GDM1 (cell line): ENCODE data around the gene YBX2.

Experiments
- DNase-seq: peaks from one replicate; lab custom pipeline; 2025; lab: John Stamatoyannopoulos, UW

YBX2 gene

DNA sequence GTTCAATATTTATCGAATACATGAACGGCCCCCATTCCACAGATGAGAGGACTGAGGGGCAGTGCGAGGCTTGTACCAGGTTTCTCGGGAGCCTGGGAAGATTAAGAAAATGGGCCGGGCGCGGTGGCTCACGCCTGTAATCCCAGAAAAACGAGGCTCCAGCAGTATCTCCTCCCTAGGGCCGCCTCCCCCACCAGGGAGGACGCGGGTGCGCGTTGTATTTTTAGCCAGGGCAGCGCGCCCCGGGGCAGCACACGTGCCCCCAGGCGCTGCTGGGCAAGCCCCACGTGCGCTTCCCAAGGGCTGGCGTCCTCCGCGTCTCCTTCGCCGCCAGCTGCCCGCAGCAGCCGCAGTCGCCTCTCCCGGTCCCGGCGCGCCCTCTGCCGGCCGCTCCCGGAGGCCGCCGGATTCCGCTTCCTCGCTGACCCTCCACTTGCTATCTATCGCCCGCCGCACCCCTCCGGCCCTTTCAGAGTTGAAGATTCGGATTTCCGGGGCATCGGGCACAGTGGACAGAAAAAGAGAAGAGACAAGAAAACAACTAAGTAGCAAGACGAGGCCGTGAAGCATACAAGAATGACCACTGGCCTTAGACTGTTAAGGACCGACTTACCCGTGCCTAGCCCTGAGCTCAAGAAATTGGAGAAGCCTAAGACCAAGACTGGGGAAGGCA lies 1.9 kb upstream of the YBX2 start:
- DNase-seq = peak; percentile 66

DNA sequence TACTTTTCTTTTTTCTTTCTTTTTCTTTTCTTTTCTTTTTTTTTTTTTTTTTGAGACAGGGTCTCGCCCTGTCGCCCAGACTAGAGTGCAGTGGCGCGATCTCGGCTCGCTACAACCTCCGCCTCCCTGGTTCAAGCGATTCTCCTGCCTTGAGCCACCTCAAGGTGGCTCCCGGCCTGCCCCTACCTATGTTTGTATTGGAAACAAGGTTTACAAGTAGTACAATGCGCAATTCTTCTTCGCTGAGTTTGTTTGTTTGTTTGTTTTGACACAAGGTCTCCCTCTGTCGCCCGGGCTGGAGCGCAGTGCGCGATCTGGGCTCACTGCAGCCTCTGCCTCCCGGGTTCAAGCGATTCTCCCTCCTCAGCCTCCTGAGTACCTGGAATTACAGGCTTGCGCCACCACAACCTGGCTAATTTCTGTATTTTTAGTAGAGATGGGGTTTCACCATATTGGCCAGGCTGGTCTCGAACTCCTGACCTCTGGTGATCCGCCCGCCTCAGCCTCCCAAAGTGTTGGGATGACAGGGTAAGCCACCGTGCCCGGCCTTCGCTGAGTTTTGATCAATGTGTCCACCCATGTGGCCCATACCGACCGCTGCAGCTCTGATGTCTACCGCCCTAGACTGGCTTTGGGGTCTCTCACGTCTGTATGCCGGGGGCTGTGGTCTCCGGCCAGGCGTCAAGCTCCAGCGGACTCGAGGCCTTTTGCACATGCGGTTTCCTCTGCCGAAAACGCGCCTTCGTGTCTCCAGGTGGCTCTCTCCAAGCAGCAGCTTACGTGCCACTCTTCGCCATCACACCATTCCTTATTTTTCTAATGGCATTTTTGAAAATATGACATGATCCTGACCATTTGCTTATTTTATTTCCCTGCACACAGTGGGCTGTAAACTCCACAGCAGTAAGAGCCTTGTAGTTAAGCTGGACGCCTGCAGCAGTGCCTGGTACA lies 1.1 kb upstream of the YBX2 start:
- DNase-seq = no peak

DNA sequence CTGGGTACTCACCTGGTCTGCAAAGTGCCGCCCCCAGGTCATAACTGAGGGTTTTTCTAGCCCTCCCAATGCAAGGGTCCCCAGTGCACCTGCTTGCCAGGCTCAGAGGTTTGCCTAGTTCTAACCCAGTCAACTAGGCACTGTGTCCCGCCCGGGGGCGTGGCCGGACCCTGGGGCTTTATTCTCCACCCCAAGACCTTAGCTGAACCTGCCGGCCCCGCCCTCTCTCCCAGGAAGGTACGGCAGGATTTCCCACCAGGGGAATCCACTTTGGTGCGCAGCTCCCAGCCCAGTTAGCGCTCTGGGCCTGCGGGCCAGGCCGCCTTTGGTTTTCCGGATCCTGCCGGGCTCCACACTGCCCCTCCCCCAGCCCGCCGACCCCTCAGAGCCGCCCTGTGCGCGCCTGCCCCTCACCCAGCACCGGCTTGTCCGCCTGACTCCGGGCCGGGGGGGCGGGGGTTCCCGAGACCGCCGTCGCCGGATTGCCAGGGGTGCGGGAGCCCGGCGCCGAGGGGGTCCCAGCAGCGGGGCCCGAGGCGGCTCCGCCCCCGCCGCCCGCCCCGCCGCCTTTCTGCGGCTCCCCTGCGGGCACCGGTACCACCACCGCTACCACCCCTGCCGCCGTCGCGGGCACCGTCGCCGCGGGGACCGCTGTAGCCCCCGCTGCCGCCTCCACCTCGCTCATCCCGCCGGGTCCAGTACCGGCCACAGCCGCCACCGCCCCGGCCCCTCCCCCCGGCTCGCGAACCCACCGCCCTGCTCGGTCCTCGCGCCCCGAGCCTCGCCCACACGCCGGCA lies 424 bp downstream of the YBX2 start:
- no peak for DNase-seq

DNA sequence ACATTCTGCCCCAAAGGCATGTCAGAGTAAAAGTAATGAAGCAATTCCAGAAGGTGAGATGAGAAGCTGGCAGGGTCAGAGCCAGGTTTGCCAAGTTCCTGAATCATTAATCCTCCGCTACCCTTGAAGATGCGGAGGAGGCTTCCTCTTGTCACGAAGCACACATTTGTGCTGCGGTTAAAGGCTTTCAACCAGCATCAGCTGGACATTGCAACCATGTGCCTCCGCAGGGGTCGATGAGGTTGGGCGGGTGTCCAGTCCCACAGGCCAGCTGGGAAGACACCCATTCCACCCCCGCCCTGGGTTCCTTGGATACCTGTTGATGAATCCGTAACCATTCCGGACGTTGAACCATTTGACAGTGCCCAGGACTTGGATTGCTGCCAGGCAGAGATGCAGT lies 1.3 kb downstream of the YBX2 start:
- no peak for DNase-seq

DNA sequence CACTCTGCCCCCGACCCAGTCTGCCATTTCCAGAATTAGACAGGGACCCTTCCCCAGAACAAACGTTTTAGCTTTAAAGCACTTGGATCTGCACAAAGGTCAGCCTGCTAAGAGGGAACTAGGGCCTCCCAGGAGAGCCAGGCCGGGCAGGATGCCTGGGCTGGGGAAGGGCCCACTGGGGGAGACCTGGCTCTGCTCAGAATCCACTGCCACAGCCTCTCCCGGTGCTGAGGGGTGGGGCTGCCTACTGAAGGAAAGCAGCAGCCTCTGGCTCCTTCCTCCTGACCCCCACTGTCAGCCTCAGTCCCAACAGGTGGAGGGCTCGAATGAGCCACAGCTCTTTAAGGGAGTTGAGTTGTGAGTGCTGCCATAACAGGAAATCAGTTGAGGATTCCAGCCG lies 1.7 kb downstream of the YBX2 start:
- no peak for DNase-seq

DNA sequence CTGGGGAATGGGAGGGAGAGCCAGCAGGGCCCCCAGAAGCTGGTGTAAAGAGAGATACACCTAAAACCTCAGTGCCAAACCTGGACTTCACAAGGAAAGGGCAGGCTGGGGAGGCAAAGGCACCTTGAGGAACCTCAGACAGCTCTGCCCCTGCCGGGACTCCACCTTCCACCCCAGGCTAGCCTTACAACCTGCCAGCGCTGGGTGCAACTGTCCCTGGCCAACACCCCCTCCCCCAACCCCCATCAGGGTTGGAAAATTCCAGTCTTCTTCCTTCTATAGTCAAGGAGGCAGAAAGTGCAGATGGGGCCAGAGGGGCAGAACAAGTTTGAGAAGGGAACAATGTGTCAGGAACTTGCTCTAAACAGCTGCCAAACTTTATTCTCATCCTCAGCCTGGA lies 2.2 kb downstream of the YBX2 start:
- no peak for DNase-seq

DNA sequence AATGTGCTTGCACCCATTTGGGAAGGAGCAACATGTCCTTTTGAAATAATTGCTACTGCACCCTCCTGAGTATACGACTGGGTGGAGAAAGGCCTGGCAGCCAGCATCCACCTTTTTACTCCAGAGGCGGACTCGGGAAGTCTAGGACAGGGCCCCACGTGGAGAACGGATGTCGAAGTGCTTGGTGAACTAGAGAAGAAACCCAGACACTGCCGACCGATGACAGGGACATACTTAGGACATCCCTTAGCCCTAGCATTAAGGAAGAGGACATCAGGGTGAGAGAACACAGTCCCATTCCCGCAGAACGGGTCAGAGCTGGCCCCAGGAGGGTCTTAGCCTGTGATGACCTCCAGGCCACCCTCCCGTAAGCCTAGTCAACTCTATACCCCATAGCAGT lies 3.8 kb downstream of the YBX2 start:
- DNase-seq = no peak

DNA sequence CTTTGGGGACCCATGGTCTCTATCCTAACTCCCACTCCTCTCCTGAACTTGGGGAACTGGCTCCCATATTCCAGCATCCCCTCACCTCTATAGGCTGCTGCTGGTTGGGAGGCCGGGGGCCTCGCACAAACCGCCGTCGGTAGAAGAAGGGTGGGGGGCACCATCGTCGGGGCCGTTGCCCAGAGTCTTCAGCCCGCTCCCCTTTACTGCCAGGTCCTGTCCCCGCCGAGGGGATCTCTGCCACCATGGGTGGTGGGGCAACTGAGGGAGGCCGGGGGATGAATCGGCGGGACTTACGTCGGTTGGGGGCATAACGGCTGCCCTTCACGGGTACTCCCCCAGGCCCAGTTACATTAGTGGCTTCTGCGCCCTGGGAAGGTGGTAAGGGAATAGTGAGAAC lies 4.3 kb downstream of the YBX2 start:
- DNase-seq = no peak

DNA sequence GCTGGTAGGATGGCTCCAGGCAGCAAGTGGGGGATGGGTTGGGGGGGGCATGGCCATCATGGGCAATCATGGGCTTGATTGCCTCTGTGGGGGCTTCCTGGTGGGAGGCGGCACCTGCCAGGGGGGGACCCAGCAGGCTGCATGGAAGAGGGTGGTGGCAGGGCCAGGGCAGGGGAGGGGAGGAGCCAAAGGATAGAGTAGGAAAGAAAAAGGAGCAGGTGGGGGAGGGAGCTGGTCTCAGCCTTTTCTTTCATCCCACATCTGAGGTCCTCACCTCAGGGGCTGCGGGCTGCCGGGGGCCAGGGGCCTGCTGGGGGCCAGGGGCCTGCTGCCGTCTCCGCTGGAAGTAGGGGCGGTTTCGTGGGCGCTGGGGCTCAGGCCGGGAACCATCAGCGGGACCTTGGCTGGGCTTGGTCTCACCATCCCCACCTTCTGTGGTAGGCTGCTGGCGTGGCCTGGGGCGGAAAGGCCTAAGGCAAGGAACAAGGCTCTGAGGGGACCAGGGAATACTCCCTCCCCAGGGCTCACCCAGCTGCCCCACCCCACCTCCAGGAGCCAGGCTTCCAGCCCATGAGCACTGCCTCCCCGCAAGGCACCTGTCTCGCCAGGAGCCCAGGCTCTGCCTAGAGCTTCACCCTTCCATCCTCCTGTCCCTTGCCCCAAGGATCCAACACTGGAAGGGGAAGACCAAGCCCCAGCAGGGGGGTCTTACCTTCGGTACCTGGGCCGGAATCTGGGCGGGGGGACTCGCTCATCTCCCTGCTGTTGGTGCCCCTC lies 5.0 kb downstream of the YBX2 start:
- DNase-seq = no peak

DNA sequence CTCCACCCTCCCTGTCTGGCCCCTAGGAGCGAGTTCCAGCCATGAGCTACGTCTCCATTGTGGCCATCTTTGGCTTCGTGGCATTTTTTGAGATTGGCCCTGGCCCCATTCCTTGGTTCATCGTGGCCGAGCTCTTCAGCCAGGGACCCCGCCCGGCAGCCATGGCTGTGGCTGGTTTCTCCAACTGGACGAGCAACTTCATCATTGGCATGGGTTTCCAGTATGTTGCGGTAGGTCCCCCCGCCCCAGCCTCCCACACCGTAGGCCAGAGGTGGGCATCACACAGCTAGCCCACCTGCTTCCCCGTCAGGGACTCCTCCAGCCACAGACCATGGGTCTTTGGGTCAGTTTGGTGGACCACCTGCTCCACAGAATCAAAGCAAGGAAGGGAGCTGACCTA lies 8.8 kb downstream of the YBX2 start:
- DNase-seq = no peak

DNA sequence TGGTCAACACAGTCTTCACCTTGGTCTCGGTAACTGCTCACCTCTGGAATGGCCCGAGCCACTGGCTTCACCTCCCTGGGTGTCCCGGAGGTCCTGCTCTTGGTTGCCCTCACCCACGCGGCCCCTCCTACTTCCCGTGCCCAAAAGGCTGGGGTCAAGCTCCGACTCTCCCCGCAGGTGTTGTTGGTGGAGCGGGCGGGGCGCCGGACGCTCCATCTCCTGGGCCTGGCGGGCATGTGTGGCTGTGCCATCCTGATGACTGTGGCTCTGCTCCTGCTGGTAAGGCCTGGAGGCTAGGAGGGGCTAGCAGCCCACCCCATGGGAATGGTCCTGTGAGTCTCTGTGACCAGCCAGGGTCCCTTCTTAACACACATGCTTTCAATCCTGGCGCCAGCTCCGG lies 9.5 kb downstream of the YBX2 start:
- no peak for DNase-seq

DNA sequence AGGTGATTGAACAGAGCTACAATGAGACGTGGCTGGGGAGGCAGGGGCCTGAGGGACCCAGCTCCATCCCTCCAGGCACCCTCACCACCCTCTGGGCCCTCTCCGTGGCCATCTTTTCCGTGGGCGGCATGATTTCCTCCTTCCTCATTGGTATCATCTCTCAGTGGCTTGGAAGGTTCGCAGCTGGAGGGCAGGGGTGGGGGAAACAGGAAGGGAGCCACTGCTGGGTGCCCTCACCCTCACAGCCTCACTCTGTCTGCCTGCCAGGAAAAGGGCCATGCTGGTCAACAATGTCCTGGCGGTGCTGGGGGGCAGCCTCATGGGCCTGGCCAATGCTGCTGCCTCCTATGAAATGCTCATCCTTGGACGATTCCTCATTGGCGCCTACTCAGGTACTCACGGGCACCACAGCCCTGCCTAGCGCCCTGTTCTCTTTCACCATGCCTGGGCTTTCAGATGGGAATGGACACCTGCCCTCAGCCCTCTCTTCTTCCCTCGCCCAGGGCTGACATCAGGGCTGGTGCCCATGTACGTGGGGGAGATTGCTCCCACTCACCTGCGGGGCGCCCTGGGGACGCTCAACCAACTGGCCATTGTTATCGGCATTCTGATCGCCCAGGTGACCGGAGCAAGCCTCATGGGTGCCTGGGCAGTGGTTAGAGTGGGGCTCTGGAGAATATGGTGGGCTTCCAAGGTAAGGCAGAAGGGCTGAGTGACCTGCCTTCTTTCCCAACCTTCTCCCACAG lies 10.8 kb downstream of the YBX2 start:
- no peak for DNase-seq

DNA sequence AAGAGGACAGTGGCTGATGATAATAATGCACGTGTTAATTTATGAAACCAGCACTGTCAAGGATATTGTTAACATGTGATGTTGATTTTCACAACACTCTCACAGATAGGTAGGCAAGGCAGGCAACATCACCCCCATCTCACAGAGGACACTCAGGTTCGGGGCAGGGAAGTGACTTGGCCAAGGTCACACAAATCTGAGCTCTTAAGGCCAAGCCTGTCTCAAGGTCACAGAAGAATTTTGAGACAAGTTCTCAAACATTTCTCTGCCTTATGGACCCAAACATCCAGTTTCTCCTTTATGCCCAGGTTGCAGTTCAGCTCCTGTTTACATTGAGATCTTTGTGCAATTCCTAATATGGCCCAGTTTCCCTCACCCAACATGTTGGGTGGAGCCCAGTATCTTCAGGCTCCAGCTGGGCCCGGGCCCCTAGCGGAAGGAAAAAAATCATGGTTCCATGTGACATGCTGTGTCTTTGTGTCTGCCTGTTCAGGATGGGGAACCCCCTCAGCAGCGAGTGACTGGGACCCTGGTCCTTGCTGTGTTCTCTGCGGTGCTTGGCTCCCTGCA lies 11.6 kb downstream of the YBX2 start:
- DNase-seq = no peak

DNA sequence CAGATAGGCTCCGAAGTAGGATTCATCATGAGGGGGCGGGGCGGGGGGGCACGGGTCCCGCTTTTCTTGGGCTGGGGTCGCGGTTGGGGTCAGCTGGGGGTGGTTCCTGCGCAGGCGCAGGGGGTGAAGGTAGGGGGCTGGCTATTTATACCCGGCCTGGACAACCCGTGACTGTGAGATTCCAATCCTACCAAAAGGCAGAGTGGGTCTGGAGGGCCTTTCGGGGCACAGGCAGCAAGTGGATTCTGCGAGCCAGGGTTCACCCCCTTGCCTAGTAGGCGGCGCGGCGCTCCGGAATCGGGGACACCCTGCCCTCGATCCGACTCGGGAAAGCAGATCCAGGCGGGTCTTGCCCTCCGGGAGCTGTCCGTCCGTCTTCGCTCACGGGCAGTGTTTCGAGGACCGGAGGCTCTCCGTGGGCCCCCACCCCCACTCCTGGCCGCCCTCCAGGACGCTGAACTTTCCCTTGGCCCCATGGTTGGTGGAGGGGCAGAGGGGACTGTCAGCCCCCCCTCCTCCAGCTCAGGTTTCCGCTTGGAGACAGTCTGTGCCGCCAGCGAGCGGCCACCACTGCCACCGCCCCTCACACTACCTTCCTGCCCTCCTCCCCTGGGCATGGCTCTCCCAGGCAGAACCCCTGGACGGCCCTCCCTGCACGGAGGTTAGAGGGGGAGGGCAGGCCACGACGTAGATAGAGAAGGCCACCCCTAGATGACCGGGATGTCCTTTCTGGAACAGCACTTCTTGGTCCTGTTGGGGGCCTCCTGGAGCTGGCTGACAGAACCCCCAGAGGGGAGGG lies 12.3 kb downstream of the YBX2 start:
- no peak for DNase-seq

DNA sequence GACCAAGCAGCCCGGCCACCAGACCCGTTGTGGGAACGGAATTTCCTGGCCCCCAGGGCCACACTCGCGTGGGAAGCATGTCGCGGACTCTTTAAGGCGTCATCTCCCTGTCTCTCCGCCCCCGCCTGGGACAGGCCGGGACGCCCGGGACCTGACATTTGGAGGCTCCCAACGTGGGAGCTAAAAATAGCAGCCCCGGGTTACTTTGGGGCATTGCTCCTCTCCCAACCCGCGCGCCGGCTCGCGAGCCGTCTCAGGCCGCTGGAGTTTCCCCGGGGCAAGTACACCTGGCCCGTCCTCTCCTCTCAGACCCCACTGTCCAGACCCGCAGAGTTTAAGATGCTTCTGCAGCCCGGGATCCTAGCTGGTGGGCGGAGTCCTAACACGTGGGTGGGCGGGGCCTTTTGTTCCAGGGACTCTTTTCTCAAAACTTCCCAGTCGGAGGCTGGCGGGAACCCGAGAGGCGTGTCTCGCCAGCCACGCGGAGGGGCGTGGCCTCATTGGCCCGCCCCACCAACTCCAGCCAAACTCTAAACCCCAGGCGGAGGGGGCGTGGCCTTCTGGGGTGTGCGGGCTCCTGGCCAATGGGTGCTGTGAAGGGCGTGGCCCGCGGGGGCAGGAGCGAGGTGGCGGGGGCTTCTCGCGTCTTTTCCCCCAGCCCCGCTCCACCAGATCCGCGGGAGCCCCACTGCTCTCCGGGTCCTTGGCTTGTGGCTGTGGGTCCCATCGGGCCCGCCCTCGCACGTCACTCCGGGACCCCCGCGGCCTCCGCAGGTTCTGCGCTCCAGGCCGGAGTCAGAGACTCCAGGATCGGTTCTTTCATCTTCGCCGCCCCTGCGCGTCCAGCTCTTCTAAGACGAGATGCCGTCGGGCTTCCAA lies 13.1 kb downstream of the YBX2 start, which contains the start of gene SLC2A4:
SLC2A4 (plus strand) TSS at position 645 of the 879 bp plus-strand sequence; CDS start at position 862, 217 bp downstream.
- DNase-seq = peak; percentile 93

DNA sequence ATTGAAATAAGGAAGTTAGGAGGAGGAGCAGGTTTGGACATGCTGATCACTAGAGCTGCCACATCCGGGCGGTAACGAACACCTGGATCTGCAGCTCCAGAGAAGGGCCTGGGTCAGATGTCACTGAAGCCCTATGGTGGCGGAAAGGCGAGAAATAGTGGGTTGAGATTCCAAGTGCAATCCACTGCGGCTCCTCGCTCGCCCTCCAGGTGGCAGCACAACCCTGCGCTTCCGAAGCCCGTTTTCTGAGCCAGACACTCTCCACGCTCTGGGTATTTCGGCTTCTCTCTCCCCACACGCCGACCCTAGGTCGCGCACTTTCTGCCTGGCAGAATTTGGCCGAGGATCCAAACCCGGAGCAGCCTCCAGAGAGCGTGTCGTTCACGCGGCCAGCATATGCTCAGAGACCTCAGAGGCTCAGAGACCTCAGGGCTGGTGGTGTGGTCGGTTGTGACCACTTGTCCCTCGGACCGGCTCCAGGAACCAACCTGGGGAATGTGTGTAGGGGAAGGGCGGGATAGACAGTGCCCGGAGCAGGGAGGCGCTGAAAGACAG lies 13.8 kb downstream of the YBX2 start:
- peak; percentile 70 for DNase-seq

DNA sequence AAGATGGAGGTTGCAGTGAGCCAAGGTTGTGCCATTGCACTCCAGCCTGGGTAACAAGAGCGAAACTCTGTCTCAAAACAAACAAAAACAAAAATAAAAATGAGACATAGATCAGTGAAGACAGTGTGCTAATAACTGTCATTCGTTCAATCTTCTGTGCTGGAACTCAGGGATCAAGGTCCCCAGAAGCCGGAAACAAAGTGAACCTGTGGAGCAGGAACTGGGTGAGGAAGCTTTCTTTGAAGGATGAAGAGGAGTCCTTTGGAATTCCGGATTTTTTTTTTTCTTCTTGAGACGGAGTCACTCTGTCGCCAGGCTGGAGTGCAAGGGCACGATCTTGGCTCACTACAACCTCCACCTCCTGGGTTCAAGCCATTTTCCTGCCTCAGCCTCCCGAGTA lies 15.0 kb downstream of the YBX2 start:
- no peak for DNase-seq

DNA sequence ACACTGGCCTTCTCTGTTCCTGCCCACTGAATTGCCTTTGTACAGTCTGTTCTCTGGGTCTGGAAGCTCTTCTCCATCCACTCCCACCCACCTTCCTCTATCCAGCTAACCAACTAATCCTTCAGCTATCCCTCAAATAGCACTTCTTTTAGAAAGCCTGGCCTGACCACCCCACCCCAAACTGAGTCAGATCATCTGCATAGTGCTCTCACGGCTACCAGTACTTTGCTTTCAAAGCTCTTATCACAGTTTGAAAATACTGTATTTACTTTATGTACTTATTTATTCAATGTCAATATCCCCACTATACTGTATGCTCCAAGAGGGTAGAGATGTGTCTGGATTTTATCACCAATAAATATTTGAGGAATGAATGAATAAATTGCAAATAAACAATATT lies 27.7 kb downstream of the YBX2 start:
- DNase-seq = no peak

DNA sequence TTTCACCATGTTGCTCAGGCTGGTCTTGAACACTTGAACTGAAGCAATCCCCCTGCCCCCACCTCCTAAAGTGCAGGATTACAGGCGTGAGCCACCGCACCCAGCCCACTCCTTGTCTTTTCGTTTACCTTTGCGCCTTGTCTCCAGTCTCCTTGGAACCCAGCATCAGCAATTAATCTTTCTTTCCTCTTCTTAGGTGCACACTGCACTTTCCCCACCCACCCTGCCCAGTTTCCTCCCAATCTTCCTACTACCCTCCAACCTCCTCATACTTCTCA lies 30.7 kb downstream of the YBX2 start:
- no peak for DNase-seq
